HepG2 (cell line): Measurements from ENCODE around the gene ELL3. TPM values are rescaled to one million over a fixed set of nuclear protein-coding genes. Genes with fewer than 3 reads are reported as not detected.
"Not testable (repeated sequence)": the region's sequence is repeated elsewhere in the genome, so short reads cannot be mapped to it uniquely, and the experiment has no call there.

ENCODE experiments used
- ATAC-seq: fragments of 200-7000 bp; cut with Tn5 transposase; 3 replicates; pipeline ENCODE4 v1.9.1; 2020; ENCODE audit warnings: mild to moderate bottlenecking, moderate library complexity
- BruUV-seq: library from RNA; stranded (reverse); fragments of 400-500 nt; replicated peaks from 2 replicates; lab custom pipeline; 2021; lab: Mats Ljungman, UMichigan
- CTCF ChIA-PET: fragments of 300-600 bp; formaldehyde crosslinking; extraction: SDS; loops from one replicate; lab custom pipeline; 2021; ENCODE audit warnings: low total read pairs, inconsistent platforms, low intra/inter-chr PET ratio; lab: Yijun Ruan, JAX
- POLR2A ChIA-PET: fragments of 350-600 bp; sonication (Branson Sonifier 250); formaldehyde crosslinking; loops from one replicate; lab custom pipeline; 2020; ENCODE audit warnings: antibody characterized with exemption, inconsistent platforms; lab: Yijun Ruan, JAX
- DNase-seq: peaks from one replicate; pipeline ENCODE4 v3.0.0-alpha.2; 2015; ENCODE audit warnings: low spot score
- FAIRE-seq: peaks from 3 replicates; lab custom pipeline; 2011; peaks lifted over from hg19 to GRCh38; lab: Jason Lieb, UNC
- H2AFZ ChIP-seq: one replicate; pipeline ENCODE4 v1.6.1; 2011; ENCODE audit warnings: low read length, inconsistent platforms
- H3K27ac ChIP-seq: fragments of 300-600 bp; 3 replicates; pipeline ENCODE4 v1.8.0; 2011; ENCODE audit warnings: mixed run types, mild to moderate bottlenecking, mixed read lengths, low read length, inconsistent platforms; ENCODE audit not compliant: insufficient read depth; ENCODE audit errors: extremely low read length
- H3K27me3 ChIP-seq, 2 experiments: fragments of 200-600 bp in 1 of 2; 2 replicates in 1 of 2; 3 replicates in 1 of 2; pipeline versions ENCODE4 v1.6.0 to v1.8.0; 2011; ENCODE audit warnings: low read length in 2 of 2, mild to moderate bottlenecking in 2 of 2, moderate library complexity in 2 of 2, inconsistent platforms in 1 of 2; ENCODE audit not compliant: insufficient read depth in 2 of 2, control insufficient read depth in 1 of 2
- H3K36me3 ChIP-seq, 2 experiments: fragments of 200-600 bp in 1 of 2; replicated peaks in 1 of 2; 2 replicates in 1 of 2; 3 replicates in 1 of 2; pipeline versions ENCODE4 v1.5.1 to v1.8.0; 2011; ENCODE audit warnings: low read length in 2 of 2, inconsistent platforms in 1 of 2; ENCODE audit not compliant: insufficient read depth in 2 of 2, control insufficient read depth in 1 of 2
- H3K4me1 ChIP-seq: 2 replicates; pipeline ENCODE4 v1.5.1; 2012; ENCODE audit warnings: low read length, inconsistent platforms; ENCODE audit not compliant: insufficient read depth
- H3K4me2 ChIP-seq: 2 replicates; pipeline ENCODE4 v1.6.0; 2011; ENCODE audit warnings: low read depth, low read length, inconsistent platforms
- H3K4me3 ChIP-seq, 3 experiments: fragments of 200-600 bp in 1 of 3; sonication (generic), shearing (Covaris generic) in 1 of 3; replicated peaks in 1 of 3; 2 replicates each; pipeline ENCODE4 v1.5.1; 2011 to 2016; ENCODE audit warnings: low read length in 3 of 3, inconsistent platforms in 2 of 3, low read depth in 2 of 3, mild to moderate bottlenecking in 2 of 3, control low read depth in 1 of 3, mixed read lengths in 1 of 3; ENCODE audit not compliant: insufficient read depth in 1 of 3
- H3K79me2 ChIP-seq: one replicate; pipeline ENCODE4 v1.6.1; 2011; ENCODE audit warnings: low read length, inconsistent platforms; ENCODE audit not compliant: insufficient read depth
- H3K9ac ChIP-seq: 2 replicates; pipeline ENCODE4 v1.6.0; 2011; ENCODE audit warnings: mild to moderate bottlenecking, low read depth, low read length, inconsistent platforms; ENCODE audit not compliant: insufficient read depth
- H3K9me3 ChIP-seq: 2 replicates; pipeline ENCODE4 v1.5.1; 2012; ENCODE audit warnings: mild to moderate bottlenecking, low read length
- H4K20me1 ChIP-seq: 2 replicates; pipeline ENCODE4 v1.6.0; 2011; ENCODE audit warnings: inconsistent platforms, mild to moderate bottlenecking, low read length, moderate library complexity; ENCODE audit not compliant: insufficient read depth
- BRCA1 ChIP-seq: sonication (generic); formaldehyde crosslinking; IDR thresholded peaks from 2 replicates; pipeline ENCODE4 v1.4.0; 2020; ENCODE audit warnings: missing genetic modification reagents
- KAT8 ChIP-seq: IDR thresholded peaks from 2 replicates; pipeline ENCODE4 v1.6.1; 2016; ENCODE audit warnings: missing genetic modification reagents, missing compliant biosample characterization
- SYNCRIP ChIP-seq: fragments of 200-400 bp; formaldehyde crosslinking; IDR thresholded peaks from 2 replicates; pipeline ENCODE4 v1.6.1; 2018; ENCODE audit warnings: mild to moderate bottlenecking, low read depth, low read length; ENCODE audit not compliant: insufficient read depth
- WGBS: methylation state at CpG from one replicate; pipeline ENCODE4 v1.1.6; 2017; ENCODE audit warnings: low lambda C conversion rate; 5-methylcytosine and 5-hydroxymethylcytosine counted together
- in situ Hi-C: cut with HindIII; loops from 2 replicates; pipeline ENCODE4 v1.10.0; 2017; ENCODE audit warnings: low pct_unique_long_range_greater_than_20kb; ENCODE audit not compliant: extremely low pct_ligation_motif_present
- intact Hi-C: fragments of 100-400 bp; cut with micrococcal nuclease; formaldehyde crosslinking; loops from one replicate; pipeline ENCODE4 v1.10.0; 2022; ENCODE audit not compliant: unreplicated experiment
- polyA plus RNA-seq, 8 experiments: library from polyadenylated mRNA; depleted of rRNA in 3 of 8; stranded (reverse) in 7 of 8; unstranded in 1 of 8; fragments of >200 nt; fragmentation: Illumina TruSeq in 4 of 8; extraction: Trizol in 4 of 8; gene quantifications; 2 replicates each; pipeline versions ENCODE4 v1.2.1 to v1.2.3, GENCODE V29; 2011 to 2016; ENCODE audit warnings: low read depth in 4 of 8, missing spikeins in 1 of 8, mixed read lengths in 1 of 8; ENCODE audit not compliant: insufficient read depth in 1 of 8
- total RNA-seq, 5 experiments: library from RNA; depleted of rRNA; stranded (reverse); fragments of >200 nt; fragmentation: Illumina TruSeq; extraction: Trizol; gene quantifications; 2 replicates each; pipeline ENCODE4 v1.2.3, GENCODE V29; 2016; ENCODE audit warnings: low read depth in 1 of 5
- TF ChIP-seq, protein P1 (sequence below): sonication (generic); formaldehyde crosslinking; IDR thresholded peaks from 2 replicates; pipeline ENCODE4 v1.9.0; 2021; ENCODE audit warnings: missing genetic modification reagents, borderline replicate concordance

ELL3 gene
- total and polyA plus RNA-seq, 2 of the 13 experiments (the other 11 are each of a cell fraction or from before 2014, with no cell fraction given) = 6.1 to 8.8 TPM

DNA sequence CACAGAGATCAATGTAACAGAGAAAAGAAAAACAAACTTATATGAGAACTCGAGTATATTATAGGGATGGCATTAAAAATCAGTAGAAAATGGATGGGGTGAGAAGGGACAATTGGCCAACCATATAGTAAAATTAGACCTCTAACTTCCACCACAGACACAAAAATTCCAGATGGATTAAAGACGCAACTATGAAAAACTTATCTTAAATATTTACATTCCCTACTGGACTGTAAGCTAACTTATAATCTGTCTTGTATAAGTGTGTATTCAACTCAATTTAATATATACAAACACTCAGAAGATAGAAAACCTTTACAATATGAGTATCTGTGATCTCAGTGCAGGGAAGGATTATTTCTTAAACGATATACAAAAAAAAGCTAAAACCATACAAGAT lies 44.7 kb upstream of the ELL3 start (continued):
- TF ChIP-seq, protein P1, sequence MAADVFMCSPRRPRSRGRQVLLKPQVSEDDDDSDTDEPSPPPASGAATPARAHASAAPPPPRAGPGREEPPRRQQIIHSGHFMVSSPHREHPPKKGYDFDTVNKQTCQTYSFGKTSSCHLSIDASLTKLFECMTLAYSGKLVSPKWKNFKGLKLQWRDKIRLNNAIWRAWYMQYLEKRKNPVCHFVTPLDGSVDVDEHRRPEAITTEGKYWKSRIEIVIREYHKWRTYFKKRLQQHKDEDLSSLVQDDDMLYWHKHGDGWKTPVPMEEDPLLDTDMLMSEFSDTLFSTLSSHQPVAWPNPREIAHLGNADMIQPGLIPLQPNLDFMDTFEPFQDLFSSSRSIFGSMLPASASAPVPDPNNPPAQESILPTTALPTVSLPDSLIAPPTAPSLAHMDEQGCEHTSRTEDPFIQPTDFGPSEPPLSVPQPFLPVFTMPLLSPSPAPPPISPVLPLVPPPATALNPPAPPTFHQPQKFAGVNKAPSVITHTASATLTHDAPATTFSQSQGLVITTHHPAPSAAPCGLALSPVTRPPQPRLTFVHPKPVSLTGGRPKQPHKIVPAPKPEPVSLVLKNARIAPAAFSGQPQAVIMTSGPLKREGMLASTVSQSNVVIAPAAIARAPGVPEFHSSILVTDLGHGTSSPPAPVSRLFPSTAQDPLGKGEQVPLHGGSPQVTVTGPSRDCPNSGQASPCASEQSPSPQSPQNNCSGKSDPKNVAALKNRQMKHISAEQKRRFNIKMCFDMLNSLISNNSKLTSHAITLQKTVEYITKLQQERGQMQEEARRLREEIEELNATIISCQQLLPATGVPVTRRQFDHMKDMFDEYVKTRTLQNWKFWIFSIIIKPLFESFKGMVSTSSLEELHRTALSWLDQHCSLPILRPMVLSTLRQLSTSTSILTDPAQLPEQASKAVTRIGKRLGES (CRISPR knock-in tag) = no peak
- TF ChIP-seq BRCA1 (CRISPR knock-in tag) (no peak), KAT8 (CRISPR knock-in tag) (no peak), SYNCRIP (no peak)
- TF ChIP-seq, all 625 proteins: peak for 0

DNA sequence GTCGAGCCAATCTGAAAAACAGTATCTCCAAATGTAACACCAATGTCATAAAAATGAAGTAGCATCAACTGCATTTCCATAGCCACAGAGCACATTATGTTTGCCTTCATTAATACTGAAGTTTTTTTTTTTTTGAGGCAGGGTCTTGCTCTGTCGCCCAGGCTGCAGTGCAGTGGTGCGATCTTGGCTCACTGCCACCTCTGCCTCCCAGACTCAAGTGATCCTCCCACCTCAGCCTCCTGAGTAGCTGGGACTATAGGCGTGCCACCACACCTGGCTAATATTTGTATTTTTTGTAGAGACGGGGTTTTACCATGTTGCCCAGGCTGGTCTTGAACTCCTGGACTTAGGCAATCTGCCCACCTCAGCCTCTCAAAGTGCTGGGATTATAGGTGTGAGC lies 38.3 kb upstream of the ELL3 start:
- CTCF ChIA-PET, H2AFZ ChIP-seq, H3K4me1 ChIP-seq, ATAC-seq, H3K4me2 ChIP-seq, H3K9ac ChIP-seq, FAIRE-seq, in situ Hi-C loops, POLR2A ChIA-PET, H4K20me1 ChIP-seq, H3K27ac ChIP-seq, DNase-seq, H3K4me3 ChIP-seq, intact Hi-C loops, H3K27me3 ChIP-seq, BruUV-seq, H3K9me3 ChIP-seq: not testable (repeated sequence)
- peaks cover 20 to 64% of the 10 kb centered on the region in 2 experiments for H3K36me3 ChIP-seq
- 95% methylated on average over 5 of the region's 5 CpGs for WGBS
- H3K79me2 ChIP-seq = peaks cover 14% of the 10 kb centered on the region
